HG02642 (cell line): ENCODE measurements around the gene PHKG2.

Experiments used
- ATAC-seq: cut with Tn5 transposase; IDR thresholded peaks from one replicate; pipeline ENCODE4 v1.9.1; 2021; ENCODE audit warnings: mild to moderate bottlenecking; ENCODE audit not compliant: unreplicated experiment, poor library complexity

Gene PHKG2

GRCh38 chr16:30769379-30770089 is 21.3 kb downstream of the PHKG2 start:
- no peak for ATAC-seq

- ATAC-seq: no peak
Measured at GRCh38 chr16:30771726-30772125, 23.5 kb downstream of the PHKG2 start.

GRCh38 chr16:30773826-30774225 is 25.6 kb downstream of the PHKG2 start:
- no peak for ATAC-seq

- peak; percentile 5 for ATAC-seq
Measured at GRCh38 chr16:30774367-30775130, 26.3 kb downstream of the PHKG2 start.

GRCh38 chr16:30775131-30775391 is 26.8 kb downstream of the PHKG2 start:
- ATAC-seq: no peak

- ATAC-seq: peak; percentile 65
Measured at GRCh38 chr16:30775392-30776188, 27.4 kb downstream of the PHKG2 start.

- ATAC-seq: no peak
Measured at GRCh38 chr16:30777591-30778297, 29.5 kb downstream of the PHKG2 start.

GRCh38 chr16:30778549-30779244 is 30.5 kb downstream of the PHKG2 start:
- ATAC-seq: no peak

GRCh38 chr16:30779596-30779995 is 31.4 kb downstream of the PHKG2 start:
- ATAC-seq: no peak

- no peak for ATAC-seq
Measured at GRCh38 chr16:30780021-30780420, 31.8 kb downstream of the PHKG2 start.

- no peak for ATAC-seq
Measured at GRCh38 chr16:30780549-30780948, 32.3 kb downstream of the PHKG2 start.

- no peak for ATAC-seq
Measured at GRCh38 chr16:30782486-30783279, 34.5 kb downstream of the PHKG2 start.

GRCh38 chr16:30783280-30784109 is 35.3 kb downstream of the PHKG2 start:
- ATAC-seq: no peak

- no peak for ATAC-seq
Measured at GRCh38 chr16:30784215-30784614, 36.0 kb downstream of the PHKG2 start.

GRCh38 chr16:30785126-30786106 is 37.2 kb downstream of the PHKG2 start:
- no peak for ATAC-seq

- no peak for ATAC-seq
Measured at GRCh38 chr16:30786115-30786935, 38.1 kb downstream of the PHKG2 start.
